ENCODE data around the gene ZNF394.

Gene ZNF394

GRCh38 chr7:99498546-99498944 lies 1.5 kb downstream of the ZNF394 start:
- CTCF ChIA-PET, result no interaction called here
- POLR2A ChIA-PET, result no interaction called here
- TF ChIP-seq CTCF (IDR thresholded peaks at IDR 0.05; ENCODE audit: insufficient read depth, low read length, missing control alignments), result no peak
- H3K4me3 ChIP-seq (ENCODE audit: low read depth, low read length), result peak overlapping the region; percentile 93
- DNase-seq (ENCODE audit: low read depth, low spot score), result no peak

- CTCF ChIA-PET, result interaction anchor here (1.2 kb wide), 1 partner anchor 11 kb away, joined by 3 read pairs; no protein-coding TSS in a partner anchor
Observed at GRCh38 chr7:99497766-99498545, 2.1 kb downstream of the ZNF394 start.

GRCh38 chr7:99493823-99494222 lies 6.3 kb downstream of the ZNF394 start:
- TF ChIP-seq CTCF (IDR thresholded peaks at IDR 0.05; ENCODE audit: insufficient read depth, low read length, missing control alignments), result no peak
- H3K4me3 ChIP-seq (ENCODE audit: low read depth, low read length), result no peak overlapping the region
- CTCF ChIA-PET, result no interaction called here
- DNase-seq (ENCODE audit: low read depth, low spot score), result no peak
- POLR2A ChIA-PET, result no interaction called here

More at GRCh38 chr7:99497766-99498545, 2.1 kb downstream of the ZNF394 start:
- POLR2A ChIA-PET, result no interaction called here
- TF ChIP-seq CTCF (IDR thresholded peaks at IDR 0.05; ENCODE audit: insufficient read depth, low read length, missing control alignments), result no peak
- H3K4me3 ChIP-seq (ENCODE audit: low read depth, low read length), result peak overlapping the region; percentile 93
- no peak for DNase-seq (ENCODE audit: low read depth, low spot score)

GRCh38 chr7:99490878-99491277 lies 9.2 kb downstream of the ZNF394 start:
- ChIA-PET POLR2A (no interaction called here), CTCF (interaction anchor here (1.0 kb wide), 1 partner anchor 90 kb away, joined by 3 read pairs; no protein-coding TSS in a partner anchor)
- no peak for TF ChIP-seq CTCF (IDR thresholded peaks at IDR 0.05; ENCODE audit: insufficient read depth, low read length, missing control alignments)
- no peak overlapping the region for H3K4me3 ChIP-seq (ENCODE audit: low read depth, low read length)
- DNase-seq (ENCODE audit: low read depth, low spot score), result no peak

GRCh38 chr7:99489235-99489634 lies 10.8 kb downstream of the ZNF394 start:
- ChIA-PET CTCF (interaction anchor here (1.0 kb wide), 1 partner anchor 14 kb away, joined by 3 read pairs; no protein-coding TSS in a partner anchor), POLR2A (no interaction called here)
- no peak overlapping the region for H3K4me3 ChIP-seq (ENCODE audit: low read depth, low read length)
- DNase-seq (ENCODE audit: low read depth, low spot score), result no peak
- TF ChIP-seq CTCF (IDR thresholded peaks at IDR 0.05; ENCODE audit: insufficient read depth, low read length, missing control alignments), result no peak

- no peak overlapping the region for H3K4me3 ChIP-seq (ENCODE audit: low read depth, low read length)
- no peak for DNase-seq (ENCODE audit: low read depth, low spot score)
- no peak for TF ChIP-seq CTCF (IDR thresholded peaks at IDR 0.05; ENCODE audit: insufficient read depth, low read length, missing control alignments)
- POLR2A ChIA-PET, result no interaction called here
- CTCF ChIA-PET, result no interaction called here
Observed at GRCh38 chr7:99485094-99485493, 15.0 kb downstream of the ZNF394 start.
